Right lobe of liver (tissue), 4 donors: Measurements from ENCODE around the gene TMCC2.

Source experiments
- POLR2A ChIP-seq: fragments of 450-650 bp; IDR thresholded peaks from one replicate; pipeline ENCODE4 v1.6.1; 2017; ENCODE audit warnings: antibody characterized with exemption, mild to moderate bottlenecking
- TF ChIP-seq, protein P1 (sequence below), 4 donors: fragments of 200-600 bp in 3 of 4; fragments of 450-650 bp in 1 of 4; IDR thresholded peaks; one replicate each; pipeline versions ENCODE4 v1.5.1 to v1.8.0; 2016 to 2022; ENCODE audit warnings: antibody characterized with exemption in 4 of 4, mild to moderate bottlenecking in 2 of 4
- donor health status: DM: no; HTN: no; CAD: no.
- donor health status: DM: no; HTN: no; CAD: no.
- donor health status: DM: no; HTN: yes; CAD: no.

DNA sequence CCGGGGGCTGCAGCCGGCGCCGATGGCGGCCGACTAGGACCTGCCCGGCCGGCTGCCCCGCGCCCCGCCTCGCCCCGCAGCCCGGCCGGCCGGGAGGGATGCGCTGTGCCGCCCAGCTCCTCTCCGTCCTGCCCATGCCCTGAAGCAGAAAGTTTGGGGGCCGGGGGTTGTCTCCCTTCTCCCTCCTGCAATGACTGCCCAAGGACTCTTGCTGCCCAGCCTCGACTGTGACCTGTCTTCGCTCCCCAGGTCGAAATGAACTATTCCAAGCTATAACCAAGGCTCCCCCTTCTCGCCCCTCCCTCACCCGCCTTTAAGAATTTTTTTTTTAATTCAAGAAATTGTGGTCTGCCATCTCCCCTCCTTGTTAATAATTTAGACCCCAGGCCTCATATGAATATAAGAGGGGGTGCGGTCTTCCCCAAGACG, 361 bp downstream of the TMCC2 start:
- TF ChIP-seq, protein P1, sequence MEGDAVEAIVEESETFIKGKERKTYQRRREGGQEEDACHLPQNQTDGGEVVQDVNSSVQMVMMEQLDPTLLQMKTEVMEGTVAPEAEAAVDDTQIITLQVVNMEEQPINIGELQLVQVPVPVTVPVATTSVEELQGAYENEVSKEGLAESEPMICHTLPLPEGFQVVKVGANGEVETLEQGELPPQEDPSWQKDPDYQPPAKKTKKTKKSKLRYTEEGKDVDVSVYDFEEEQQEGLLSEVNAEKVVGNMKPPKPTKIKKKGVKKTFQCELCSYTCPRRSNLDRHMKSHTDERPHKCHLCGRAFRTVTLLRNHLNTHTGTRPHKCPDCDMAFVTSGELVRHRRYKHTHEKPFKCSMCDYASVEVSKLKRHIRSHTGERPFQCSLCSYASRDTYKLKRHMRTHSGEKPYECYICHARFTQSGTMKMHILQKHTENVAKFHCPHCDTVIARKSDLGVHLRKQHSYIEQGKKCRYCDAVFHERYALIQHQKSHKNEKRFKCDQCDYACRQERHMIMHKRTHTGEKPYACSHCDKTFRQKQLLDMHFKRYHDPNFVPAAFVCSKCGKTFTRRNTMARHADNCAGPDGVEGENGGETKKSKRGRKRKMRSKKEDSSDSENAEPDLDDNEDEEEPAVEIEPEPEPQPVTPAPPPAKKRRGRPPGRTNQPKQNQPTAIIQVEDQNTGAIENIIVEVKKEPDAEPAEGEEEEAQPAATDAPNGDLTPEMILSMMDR (IDR thresholded peaks at IDR 0.05): no peak
- TF ChIP-seq POLR2A: no peak
